Rectal smooth muscle tissue (tissue), 1 donor: Measurements from ENCODE around the gene LRG1.
"Not testable (repeated sequence)": the region's sequence is repeated elsewhere in the genome, so short reads cannot be mapped to it uniquely, and the experiment has no call there.

Experiments used
- H3K27ac ChIP-seq: one replicate; pipeline ENCODE4 v1.7.0; 2013; ENCODE audit warnings: low read depth, low read length, inconsistent platforms
- H3K27me3 ChIP-seq: one replicate; pipeline ENCODE4 v1.7.0; 2013; ENCODE audit warnings: low read length; ENCODE audit not compliant: control insufficient read depth, insufficient read depth
- H3K36me3 ChIP-seq: one replicate; pipeline ENCODE4 v1.7.0; 2013; ENCODE audit warnings: low read length; ENCODE audit not compliant: control insufficient read depth, insufficient read depth
- H3K4me1 ChIP-seq: one replicate; pipeline ENCODE4 v1.7.0; 2013; ENCODE audit warnings: low read length; ENCODE audit not compliant: control insufficient read depth, insufficient read depth
- H3K4me3 ChIP-seq: one replicate; pipeline ENCODE4 v1.7.0; 2013; ENCODE audit warnings: low read length
- H3K9ac ChIP-seq: one replicate; pipeline ENCODE4 v1.7.0; 2013; ENCODE audit warnings: low read length

Gene LRG1

DNA sequence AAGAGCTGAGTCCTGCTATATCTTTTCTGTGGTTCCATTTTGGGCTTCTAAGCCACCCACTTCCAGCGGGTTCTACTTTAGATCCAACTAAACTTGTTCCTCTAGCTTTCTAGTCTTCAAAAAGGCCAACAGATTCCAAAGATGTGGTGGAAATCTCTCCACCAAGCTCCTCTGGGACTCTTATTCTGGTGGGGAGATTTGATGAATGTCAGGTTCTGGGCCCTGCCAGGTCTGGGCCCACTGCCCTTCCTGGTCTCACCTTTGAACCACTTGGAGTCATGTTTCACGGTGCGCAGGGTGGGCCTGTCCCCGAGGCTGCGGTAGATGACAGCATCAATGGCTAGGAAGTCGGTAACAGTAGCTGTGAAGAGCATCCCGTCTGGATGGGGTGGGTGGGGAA is 14.9 kb upstream of the LRG1 start:
- Histone ChIP-seq H3K36me3 (no peaks in the 10 kb centered on the region), H3K27ac (no peak overlapping the region), H3K4me1 (no peaks in the 10 kb centered on the region), H3K4me3 (no peak overlapping the region), H3K27me3 (peaks cover 3% of the 10 kb centered on the region), H3K9ac (no peak overlapping the region)

DNA sequence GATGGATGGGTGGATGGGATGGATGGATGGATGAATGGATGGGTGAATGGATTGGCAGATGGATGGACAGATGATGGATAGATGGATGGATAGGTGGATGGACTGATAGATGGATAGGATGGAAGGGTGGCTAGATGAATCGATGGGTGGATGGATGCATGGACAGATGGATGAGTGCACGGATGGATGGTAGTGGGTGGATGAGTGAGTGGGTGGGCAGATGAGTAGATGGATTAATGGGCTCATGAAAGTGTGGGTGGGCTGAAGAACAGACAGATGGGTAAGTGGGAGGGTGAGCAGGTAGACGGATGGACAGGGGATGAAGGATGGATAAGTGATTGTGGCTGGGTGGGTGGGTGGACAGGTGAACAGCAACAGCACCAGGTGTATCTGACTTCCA is 13.9 kb upstream of the LRG1 start:
- Histone ChIP-seq H3K4me3 (no peak overlapping the region), H3K36me3 (no peaks in the 10 kb centered on the region), H3K27ac (no peak overlapping the region)

DNA sequence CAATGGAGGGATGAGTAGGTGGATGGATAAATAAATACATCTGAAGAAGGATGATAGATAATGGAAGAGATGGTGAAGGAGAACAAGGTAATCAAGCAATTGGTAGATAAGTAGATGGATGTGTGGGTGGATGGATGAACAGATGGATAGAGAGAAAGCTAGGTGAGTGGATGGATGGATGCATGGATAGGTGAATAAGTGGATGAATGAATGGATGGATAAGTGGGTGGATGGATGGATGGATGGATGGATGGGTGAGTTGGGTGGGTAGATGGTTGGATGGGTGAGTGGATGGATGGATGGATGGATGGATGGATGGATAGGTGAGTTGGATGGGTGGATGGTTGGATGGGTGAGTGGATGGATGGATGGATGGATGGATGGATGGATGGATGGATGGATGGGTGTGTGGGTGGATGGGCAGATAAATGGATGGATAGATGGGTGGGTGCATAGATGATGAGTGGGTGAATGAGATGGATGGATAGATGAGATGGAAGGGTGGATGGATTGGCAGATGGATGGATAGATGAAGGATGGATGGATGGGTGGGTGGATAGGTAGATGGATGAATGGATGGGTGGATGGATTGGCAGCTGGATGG is 13.4 kb upstream of the LRG1 start:
- H3K36me3 ChIP-seq: no peaks in the 10 kb centered on the region
- no peak overlapping the region for H3K4me3 ChIP-seq
- no peaks in the 10 kb centered on the region for H3K4me1 ChIP-seq
- H3K27ac ChIP-seq: no peak overlapping the region
- peaks cover 3% of the 10 kb centered on the region for H3K27me3 ChIP-seq
- H3K9ac ChIP-seq: no peak overlapping the region

More for the DNA sequence above, 13.9 kb upstream of the LRG1 start:
- no peak overlapping the region for H3K9ac ChIP-seq
- no peaks in the 10 kb centered on the region for H3K4me1 ChIP-seq
- H3K27me3 ChIP-seq: peaks cover 3% of the 10 kb centered on the region

DNA sequence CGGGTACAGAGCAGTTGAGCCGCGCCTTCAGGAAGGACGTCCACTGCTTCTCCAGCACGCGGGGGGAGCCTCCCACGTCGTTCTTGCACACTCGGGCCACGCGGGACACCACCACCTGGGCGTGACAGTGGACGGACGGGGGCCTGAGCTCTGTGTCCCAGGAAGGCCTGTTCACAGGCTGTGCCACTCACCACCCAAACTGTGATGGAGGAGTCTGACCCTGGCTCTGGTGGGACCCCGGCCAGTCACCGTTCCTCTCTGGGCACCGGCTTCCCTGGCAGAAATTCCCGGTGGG is 12.6 kb upstream of the LRG1 start:
- H3K4me1 ChIP-seq: no peaks in the 10 kb centered on the region
- no peak overlapping the region for H3K27ac ChIP-seq
- H3K36me3 ChIP-seq: no peaks in the 10 kb centered on the region
- H3K27me3 ChIP-seq: no peaks in the 10 kb centered on the region
- no peak overlapping the region for H3K4me3 ChIP-seq
- no peak overlapping the region for H3K9ac ChIP-seq

DNA sequence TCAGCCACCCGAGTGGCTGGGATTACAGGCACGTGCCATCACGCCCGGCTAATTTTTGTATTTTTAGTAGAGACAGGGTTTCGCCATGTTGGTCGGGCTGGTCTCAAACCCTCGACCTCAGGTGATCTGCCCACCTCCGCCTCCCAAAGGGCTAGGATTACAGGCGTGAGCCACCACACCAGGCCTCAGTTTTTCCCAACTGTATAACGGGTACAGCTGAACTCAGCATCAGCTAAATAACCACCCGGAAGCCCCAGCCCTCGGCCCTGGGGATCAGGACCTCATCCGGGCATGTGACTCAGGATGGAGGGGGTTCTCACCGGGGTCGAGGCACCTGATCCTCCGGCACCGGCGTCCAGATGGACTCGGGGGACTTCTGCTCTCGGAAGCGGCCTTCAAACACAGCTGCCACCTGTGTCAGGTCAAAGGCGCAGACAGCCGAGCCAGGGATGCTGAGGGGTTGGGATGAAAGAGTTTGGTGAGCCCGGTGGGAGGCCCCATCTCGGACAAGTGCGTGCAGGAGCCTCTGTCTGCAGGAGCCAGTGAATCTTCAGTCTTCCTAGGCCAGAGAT is 10.7 kb upstream of the LRG1 start:
- Histone ChIP-seq H3K27me3 (no peaks in the 10 kb centered on the region), H3K4me1 (no peaks in the 10 kb centered on the region), H3K36me3 (no peaks in the 10 kb centered on the region), H3K4me3 (no peak overlapping the region), H3K9ac (no peak overlapping the region), H3K27ac (no peak overlapping the region)

DNA sequence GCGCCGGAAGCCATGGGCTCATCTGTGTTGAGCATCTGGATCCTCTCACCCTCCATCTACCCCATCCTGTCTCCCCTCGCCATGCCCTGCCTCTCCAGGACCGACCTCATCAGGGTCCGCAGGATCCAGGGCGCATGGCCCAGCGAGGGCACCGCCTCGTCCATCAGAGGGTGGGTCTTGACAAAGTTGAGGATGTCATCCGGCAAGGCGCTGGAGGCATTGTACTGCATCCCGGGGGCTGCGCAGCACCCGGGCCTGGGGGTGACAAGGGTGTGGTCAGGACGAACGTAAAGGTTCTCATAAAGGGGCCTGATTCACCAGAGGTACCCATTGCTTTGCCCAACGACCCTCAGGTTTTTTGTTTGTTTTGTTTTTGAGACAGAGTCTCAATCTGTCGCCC is 10.2 kb upstream of the LRG1 start:
- Histone ChIP-seq H3K9ac (no peak overlapping the region), H3K27ac (no peak overlapping the region), H3K4me1 (no peaks in the 10 kb centered on the region), H3K36me3 (no peaks in the 10 kb centered on the region), H3K4me3 (no peak overlapping the region), H3K27me3 (no peaks in the 10 kb centered on the region)

DNA sequence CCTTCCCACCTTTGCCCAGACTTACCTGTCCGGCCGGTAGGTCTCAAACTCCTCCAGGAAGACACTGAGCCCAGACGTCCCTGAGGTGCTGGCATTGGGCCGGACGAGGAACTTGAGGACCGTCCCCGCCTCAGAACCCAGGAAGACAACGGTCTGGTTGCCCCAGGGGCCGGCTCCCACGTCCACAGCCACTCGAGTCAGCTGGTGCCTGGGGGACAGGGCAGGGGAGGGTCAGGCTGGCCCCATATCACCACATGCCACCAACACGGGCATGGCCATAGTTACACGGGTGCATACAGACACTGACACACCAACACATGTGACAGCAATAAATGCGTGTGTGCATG is 8.4 kb upstream of the LRG1 start:
- Histone ChIP-seq H3K27me3 (no peaks in the 10 kb centered on the region), H3K9ac (no peak overlapping the region), H3K4me1 (no peaks in the 10 kb centered on the region), H3K36me3 (no peaks in the 10 kb centered on the region), H3K27ac (no peak overlapping the region), H3K4me3 (no peak overlapping the region)

DNA sequence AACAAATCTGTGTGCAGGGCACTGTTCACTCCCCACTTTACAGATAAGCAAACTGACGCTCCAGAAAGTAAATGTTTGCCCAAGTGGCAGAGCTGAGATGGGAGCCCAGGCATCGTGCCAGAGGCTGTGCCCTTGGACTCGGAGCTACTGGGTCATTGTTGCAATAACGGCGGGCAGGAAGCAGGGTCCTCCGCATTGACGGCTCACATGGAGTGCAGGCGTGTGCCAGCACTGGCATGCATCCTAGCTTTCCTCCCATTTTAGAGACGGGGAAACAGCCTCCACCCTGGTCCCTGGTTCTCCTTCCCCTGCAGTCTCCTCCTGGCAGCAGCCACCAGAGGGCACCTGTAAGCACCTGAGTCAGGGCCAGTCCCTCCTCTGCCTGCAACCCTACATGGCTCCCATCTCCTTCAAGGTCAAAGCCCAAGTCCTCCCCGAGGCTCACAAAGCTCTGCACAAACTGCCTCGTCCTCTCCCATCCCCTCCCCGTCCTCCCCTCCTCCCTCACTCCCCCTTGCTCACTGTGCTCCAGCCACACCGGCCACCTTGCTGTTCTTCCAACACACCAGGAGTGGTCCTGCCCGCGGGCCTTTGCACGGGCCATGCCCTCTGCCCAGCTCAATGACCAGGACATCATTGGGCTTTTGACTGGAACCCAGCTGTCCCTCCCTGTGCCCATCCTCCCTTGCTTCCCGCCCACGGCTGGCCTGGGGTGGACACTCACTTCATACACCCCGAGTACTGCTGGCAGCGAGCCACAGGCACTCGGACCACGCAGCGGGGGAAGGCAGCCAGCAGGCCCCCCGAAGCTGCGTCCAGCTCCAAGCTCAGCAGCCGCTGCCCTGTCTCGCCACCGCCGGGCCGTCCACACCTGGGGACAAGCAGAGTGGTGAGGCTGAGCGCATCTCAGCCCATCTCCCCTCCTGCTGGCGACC is 7.7 kb upstream of the LRG1 start:
- no peaks in the 10 kb centered on the region for H3K27me3 ChIP-seq
- H3K36me3 ChIP-seq: no peaks in the 10 kb centered on the region
- H3K4me3 ChIP-seq: no peak overlapping the region
- H3K4me1 ChIP-seq: no peaks in the 10 kb centered on the region
- no peak overlapping the region for H3K27ac ChIP-seq
- no peak overlapping the region for H3K9ac ChIP-seq

DNA sequence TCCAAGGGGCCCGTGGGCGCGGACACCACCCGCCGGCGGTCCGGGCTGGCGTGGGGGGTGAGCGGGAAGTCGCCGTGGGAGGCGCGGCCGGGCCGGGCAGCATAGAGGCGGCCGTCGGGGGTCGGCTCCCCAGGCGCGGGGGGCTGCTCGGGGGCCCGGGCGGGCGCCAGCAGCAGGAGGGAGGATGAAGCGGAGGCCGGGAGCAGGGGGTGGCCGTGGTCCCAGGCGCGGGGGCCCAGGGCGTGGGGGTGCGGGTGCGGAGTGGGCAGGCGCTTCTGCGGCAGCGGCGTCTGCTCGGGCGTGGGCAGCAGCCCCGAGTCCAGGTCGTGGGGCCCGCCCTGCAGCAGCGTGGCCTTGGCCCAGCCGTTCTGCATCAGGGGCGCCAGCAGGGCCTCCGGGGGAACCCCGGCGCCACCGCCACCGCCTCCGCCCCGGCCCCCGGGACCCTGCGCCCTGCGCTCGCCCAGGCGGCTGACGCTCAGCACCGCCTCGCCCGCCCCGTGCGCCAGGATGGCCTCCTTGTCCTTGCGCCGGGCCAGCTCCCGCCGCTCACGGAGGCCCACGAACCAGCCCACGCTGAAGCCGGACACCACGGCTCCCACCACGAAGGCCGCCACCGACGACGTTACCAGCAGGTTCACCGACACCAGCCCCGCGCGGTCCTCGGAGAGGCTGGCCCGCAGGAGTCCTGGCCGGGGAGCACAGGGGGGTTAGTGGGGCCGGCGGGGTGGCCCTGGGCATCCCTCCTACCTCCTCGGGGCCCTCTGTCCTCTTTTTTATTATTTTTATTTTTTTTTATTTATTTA is 4.2 kb upstream of the LRG1 start:
- H3K36me3 ChIP-seq: no peaks in the 10 kb centered on the region
- H3K4me3 ChIP-seq: no peak overlapping the region
- no peaks in the 10 kb centered on the region for H3K4me1 ChIP-seq
- H3K27me3 ChIP-seq: no peaks in the 10 kb centered on the region
- H3K9ac ChIP-seq: no peak overlapping the region
- no peak overlapping the region for H3K27ac ChIP-seq

DNA sequence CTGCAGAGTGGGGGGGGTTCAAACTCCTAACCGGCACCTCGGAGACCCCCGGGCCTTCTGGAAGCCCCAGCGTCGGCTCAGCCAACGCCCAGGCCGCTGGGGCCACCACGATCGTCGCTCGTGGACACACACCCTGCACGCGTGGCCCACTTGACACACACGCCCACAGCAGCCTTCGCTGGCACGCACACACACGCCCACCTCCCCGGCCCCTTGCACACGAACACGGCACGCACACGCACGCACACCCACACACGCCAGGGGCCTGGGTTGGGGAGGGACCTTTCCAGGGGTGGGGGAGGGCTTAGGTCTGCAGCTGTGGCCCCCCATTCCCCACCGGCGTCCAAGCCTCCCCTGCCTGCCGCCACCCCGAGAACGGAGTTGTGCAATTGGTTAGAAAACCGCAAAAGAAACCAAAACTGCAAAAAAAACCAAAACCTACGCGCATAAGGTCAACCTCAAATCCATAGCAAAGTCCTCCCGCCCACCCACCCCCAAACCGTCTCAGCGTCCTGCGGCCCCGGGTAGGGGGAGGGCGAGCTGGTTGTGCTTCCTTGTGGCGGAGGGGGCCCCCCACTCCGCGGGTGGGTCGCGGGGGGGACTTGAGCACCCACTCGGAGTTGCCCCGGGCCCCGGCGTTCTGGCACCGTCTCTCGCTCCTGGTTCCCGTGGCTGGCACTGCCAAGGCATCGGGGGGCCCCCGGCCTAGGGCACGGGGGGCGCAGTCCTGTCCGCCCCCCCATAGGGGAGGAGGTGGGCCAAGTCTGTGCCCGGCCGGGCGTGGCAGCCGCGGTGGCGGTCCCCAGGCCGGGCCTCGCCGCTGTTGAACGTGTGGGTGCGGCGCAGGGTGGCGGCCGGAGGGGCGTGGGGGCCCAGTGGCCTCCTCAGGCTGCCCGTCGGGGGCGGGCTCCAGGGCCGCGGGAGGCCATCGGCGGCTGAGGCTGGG is 3.3 kb upstream of the LRG1 start:
- Histone ChIP-seq H3K4me3 (no peak overlapping the region), H3K36me3 (no peaks in the 10 kb centered on the region), H3K27me3 (no peaks in the 10 kb centered on the region), H3K27ac (no peak overlapping the region), H3K9ac (no peak overlapping the region), H3K4me1 (no peaks in the 10 kb centered on the region)

DNA sequence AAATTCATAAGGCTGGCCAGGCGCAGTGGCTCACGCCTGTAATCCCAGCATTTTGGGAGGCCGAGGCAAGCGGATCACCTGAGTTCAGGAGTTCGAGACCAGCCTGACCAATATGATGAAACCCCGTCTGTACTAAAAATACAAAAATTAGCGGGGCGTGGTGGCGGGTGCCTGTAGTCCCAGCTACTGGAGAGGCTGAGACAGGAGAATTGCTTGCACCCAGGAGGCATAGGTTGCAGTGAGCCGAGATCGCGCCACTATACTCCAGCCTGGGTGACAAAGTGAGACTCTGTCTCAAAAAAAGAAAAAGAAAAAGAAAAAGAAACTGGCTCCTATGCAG is 1.9 kb upstream of the LRG1 start:
- not testable (repeated sequence) for H3K4me1 ChIP-seq, H3K27ac ChIP-seq, H3K27me3 ChIP-seq, H3K9ac ChIP-seq, H3K36me3 ChIP-seq, H3K4me3 ChIP-seq
